ENCODE data around the gene CYP3A7.
"Not testable (repeated sequence)": the region's sequence is repeated elsewhere in the genome, so short reads cannot be mapped to it uniquely, and the experiment has no call there.

The CYP3A7 gene

GRCh38 chr7:99734987-99735386, at the start of gene CYP3A7:
TSS of gene CYP3A7 (minus strand) at chr7:99735196. CDS start at chr7:99735093, 103 bp downstream.
- DNase-seq: no peak

GRCh38 chr7:99784007-99784406, 49.0 kb upstream of the CYP3A7 start, which contains the start of gene CYP3A4:
TSS of gene CYP3A4 (minus strand) at chr7:99784184. CDS start at chr7:99784081, 103 bp downstream.
- DNase-seq: no peak

GRCh38 chr7:99782012-99782953, 47.3 kb upstream of the CYP3A7 start:
- DNase-seq: no peak

- no peak for DNase-seq
These were observed 45.6 kb upstream of the CYP3A7 start for GRCh38 chr7:99780588-99780987.

- DNase-seq: no peak
These were observed 45.0 kb upstream of the CYP3A7 start for GRCh38 chr7:99779949-99780348.

- no peak for DNase-seq
These were observed 43.9 kb upstream of the CYP3A7 start for GRCh38 chr7:99778880-99779279.

- DNase-seq: not testable (repeated sequence)
These were observed 38.4 kb upstream of the CYP3A7 start for GRCh38 chr7:99773395-99773794.

- DNase-seq: no peak
These were observed 37.6 kb upstream of the CYP3A7 start for GRCh38 chr7:99772565-99772964.

GRCh38 chr7:99769494-99769893, 34.5 kb upstream of the CYP3A7 start:
- not testable (repeated sequence) for DNase-seq

GRCh38 chr7:99768471-99768870, 33.5 kb upstream of the CYP3A7 start:
- DNase-seq: no peak

- no peak for DNase-seq
These were observed 32.7 kb upstream of the CYP3A7 start for GRCh38 chr7:99767662-99768061.

GRCh38 chr7:99766484-99767099, 31.6 kb upstream of the CYP3A7 start:
- DNase-seq: no peak

- no peak for DNase-seq
These were observed 29.5 kb upstream of the CYP3A7 start for GRCh38 chr7:99764478-99764877.

- DNase-seq: no peak
These were observed 27.8 kb upstream of the CYP3A7 start for GRCh38 chr7:99762680-99763327.

- DNase-seq: no peak
These were observed 20.1 kb upstream of the CYP3A7 start for GRCh38 chr7:99755085-99755484.

GRCh38 chr7:99752356-99752755, 17.4 kb upstream of the CYP3A7 start:
- DNase-seq: no peak

- not testable (repeated sequence) for DNase-seq
These were observed 16.5 kb upstream of the CYP3A7 start for GRCh38 chr7:99751322-99752052.

GRCh38 chr7:99748846-99749579, 14.0 kb upstream of the CYP3A7 start:
- DNase-seq: no peak

GRCh38 chr7:99746915-99747314, 11.9 kb upstream of the CYP3A7 start:
- not testable (repeated sequence) for DNase-seq

GRCh38 chr7:99745395-99745794, 10.4 kb upstream of the CYP3A7 start:
- DNase-seq: not testable (repeated sequence)

- no peak for DNase-seq
These were observed 7.9 kb upstream of the CYP3A7 start for GRCh38 chr7:99742737-99743394.

GRCh38 chr7:99741441-99741795, 6.4 kb upstream of the CYP3A7 start:
- DNase-seq: no peak

All from CD4-positive, alpha-beta T cell treated with Interleukin-17A for 4 hours (primary cell).